A549 (cell line): ENCODE data around the gene RNASE2. TPM values are rescaled to one million over a fixed set of nuclear protein-coding genes. Genes with fewer than 3 reads are reported as not detected.
"Not testable (repeated sequence)": the region's sequence is repeated elsewhere in the genome, so short reads cannot be mapped to it uniquely, and the experiment has no call there.

Experiments used
- ATAC-seq, 2 experiments: fragments of 200-7000 bp in 1 of 2; fragments of >200 bp in 1 of 2; cut with Nextera tagmentation in 1 of 2; cut with Tn5 transposase in 1 of 2; 3 replicates each; pipeline versions ENCODE4 v1.8.0 to v1.9.1; 2018 to 2020; ENCODE audit warnings: mild to moderate bottlenecking in 1 of 2, moderate library complexity in 1 of 2
- CTCF ChIA-PET: fragments of 300-600 bp; sonication (Branson Sonifier 250); formaldehyde crosslinking; extraction: SDS; loops from one replicate; lab custom pipeline; 2021; ENCODE audit warnings: antibody characterized with exemption, inconsistent platforms; lab: Yijun Ruan, JAX
- POLR2A ChIA-PET: fragments of 350-600 bp; formaldehyde crosslinking; extraction: SDS; loops from one replicate; lab custom pipeline; 2021; ENCODE audit warnings: antibody characterized with exemption, inconsistent platforms; lab: Yijun Ruan, JAX
- DNase-seq, 2 experiments: peaks; one replicate each; pipeline versions ENCODE4 v3.0.0 to v3.0.0-alpha.2; 2011 to 2016; ENCODE audit warnings: low read depth in 1 of 2, low spot score in 1 of 2
- FAIRE-seq: peaks from 2 replicates; lab custom pipeline; 2011; peaks lifted over from hg19 to GRCh38; lab: Jason Lieb, UNC
- H3K27ac ChIP-seq, 2 experiments: fragments of >200 bp; sonication (Bioruptor Twin); formaldehyde crosslinking; 3 replicates each; pipeline ENCODE4 v1.5.1; 2016 to 2017
- H3K4me1 ChIP-seq: fragments of >200 bp; sonication (Bioruptor Twin); formaldehyde crosslinking; 3 replicates; pipeline ENCODE4 v1.6.1; 2016
- H3K4me2 ChIP-seq: fragments of >200 bp; sonication (Bioruptor Twin); formaldehyde crosslinking; 3 replicates; pipeline ENCODE4 v1.6.1; 2016
- H3K4me3 ChIP-seq: fragments of >200 bp; sonication (Bioruptor Twin); formaldehyde crosslinking; 3 replicates; pipeline ENCODE4 v1.5.1; 2016
- H3K9me3 ChIP-seq: fragments of >200 bp; sonication (Bioruptor Twin); formaldehyde crosslinking; 3 replicates; pipeline ENCODE4 v1.6.1; 2016
- CHD2 ChIP-seq: fragments of 150-350 bp; IDR thresholded peaks from 2 replicates; pipeline ENCODE4 v1.6.1; 2014; ENCODE audit warnings: low read length; ENCODE audit not compliant: partially characterized antibody
- ELK1 ChIP-seq: fragments of 150-350 bp; IDR thresholded peaks from 2 replicates; pipeline ENCODE4 v1.6.1; 2014; ENCODE audit warnings: low read depth, mild to moderate bottlenecking, low read length
- FOSB ChIP-seq: fragments of 250-450 bp; sonication (Bioruptor Pico); IDR thresholded peaks from 2 replicates; pipeline ENCODE4 v1.5.0; 2020; ENCODE audit warnings: mild to moderate bottlenecking, moderate library complexity
- FOSL2 ChIP-seq, 2 experiments: fragments of 450-650 bp in 1 of 2; fragments of >200 bp in 1 of 2; sonication (Bioruptor Twin) in 1 of 2; formaldehyde crosslinking; IDR thresholded peaks; 2 replicates each; pipeline versions ENCODE4 v1.5.0 to v1.6.1; 2016 to 2020; ENCODE audit warnings: mild to moderate bottlenecking in 1 of 2, moderate library complexity in 1 of 2
- FOXS1 ChIP-seq: fragments of 250-450 bp; sonication (Bioruptor Pico); IDR thresholded peaks from 2 replicates; pipeline ENCODE4 v1.5.0; 2020; ENCODE audit warnings: mild to moderate bottlenecking, moderate library complexity
- HOXB13 ChIP-seq: fragments of 250-450 bp; sonication (Bioruptor Pico); IDR thresholded peaks from 2 replicates; pipeline ENCODE4 v1.5.0; 2020; ENCODE audit warnings: low read depth, mild to moderate bottlenecking, moderate library complexity
- HOXB5 ChIP-seq: fragments of 250-450 bp; sonication (Bioruptor Pico); IDR thresholded peaks from 2 replicates; pipeline ENCODE4 v1.5.0; 2020; ENCODE audit warnings: mild to moderate bottlenecking, moderate library complexity
- JUNB ChIP-seq: fragments of >200 bp; sonication (Bioruptor Twin); formaldehyde crosslinking; IDR thresholded peaks from 2 replicates; pipeline ENCODE4 v1.6.1; 2016
- MAFK ChIP-seq: fragments of 450-650 bp; IDR thresholded peaks from 2 replicates; pipeline ENCODE4 v1.6.1; 2014; ENCODE audit not compliant: partially characterized antibody
- MAZ ChIP-seq: fragments of 150-350 bp; IDR thresholded peaks from 2 replicates; pipeline ENCODE4 v1.6.1; 2014; ENCODE audit warnings: antibody characterized with exemption, low read depth, low read length, borderline replicate concordance
- NPAS2 ChIP-seq: fragments of 250-450 bp; sonication (Bioruptor Pico); IDR thresholded peaks from 2 replicates; pipeline ENCODE4 v1.8.0; 2022; ENCODE audit warnings: mild to moderate bottlenecking, moderate library complexity, borderline replicate concordance
- PHF8 ChIP-seq: fragments of 200-600 bp; sonication (generic); IDR thresholded peaks from 2 replicates; pipeline ENCODE4 v1.6.1; 2016; ENCODE audit warnings: low read depth, mild to moderate bottlenecking, antibody characterized with exemption, moderate library complexity, borderline replicate concordance
- RNF2 ChIP-seq: fragments of 200-600 bp; sonication (generic); IDR thresholded peaks from 2 replicates; pipeline ENCODE4 v1.6.1; 2016; ENCODE audit warnings: low read depth, mild to moderate bottlenecking, antibody characterized with exemption, moderate library complexity, borderline replicate concordance
- SMC3 ChIP-seq: fragments of >200 bp; sonication (Bioruptor Twin); formaldehyde crosslinking; IDR thresholded peaks from 3 replicates; pipeline ENCODE4 v1.6.1; 2018; ENCODE audit warnings: inconsistent platforms
- TP53 ChIP-seq: fragments of 250-450 bp; sonication (Bioruptor Pico); IDR thresholded peaks from 2 replicates; pipeline ENCODE4 v1.5.0; 2021; ENCODE audit warnings: mild to moderate bottlenecking, moderate library complexity
- ZNF302 ChIP-seq: fragments of 250-450 bp; sonication (Bioruptor Pico); IDR thresholded peaks from 2 replicates; pipeline ENCODE4 v1.9.0; 2021; ENCODE audit warnings: inconsistent platforms, mild to moderate bottlenecking, moderate library complexity
- ZSCAN20 ChIP-seq: fragments of 250-450 bp; sonication (Bioruptor Pico); IDR thresholded peaks from 2 replicates; pipeline ENCODE4 v1.8.0; 2022; ENCODE audit warnings: mild to moderate bottlenecking, moderate library complexity
- WGBS: methylation state at CpG from one replicate; pipeline ENCODE4 v1.1.6; 2017; ENCODE audit errors: missing lambda C conversion rate; 5-methylcytosine and 5-hydroxymethylcytosine counted together
- polyA minus RNA-seq: library from RNA; depleted of rRNA, polyadenylated mRNA; stranded (reverse); fragments of >200 nt; gene quantifications from 2 replicates; pipeline ENCODE4 v1.2.3, GENCODE V29; 2011; rRNA and poly(A)+ RNA removed
- polyA plus RNA-seq, 4 experiments: library from polyadenylated mRNA; depleted of rRNA in 3 of 4; stranded (reverse); fragments of >200 nt; fragmentation: RNase III in 1 of 4; extraction: RNeasy Plus Mini Kit Qiagen cat#74134 plus additional on column Dnase treatment in 1 of 4; gene quantifications; 2 replicates in 3 of 4; 3 replicates in 1 of 4; pipeline ENCODE4 v1.2.3, GENCODE V29; 2011 to 2017

RNASE2 gene
- not detected in 2 replicates for polyA plus RNA-seq (2011; rRNA removed)
- not detected in 2 replicates for polyA plus RNA-seq (2012; cell fraction: cytosol; rRNA removed)
- not detected in 2 replicates for polyA plus RNA-seq (2012; cell fraction: nucleus; rRNA removed)
- polyA plus RNA-seq (2017; fragmentation: RNase III; extraction: RNeasy Plus Mini Kit Qiagen cat#74134 plus additional on column Dnase treatment) = not detected in 3 replicates
- polyA minus RNA-seq = not detected in 2 replicates

DNA sequence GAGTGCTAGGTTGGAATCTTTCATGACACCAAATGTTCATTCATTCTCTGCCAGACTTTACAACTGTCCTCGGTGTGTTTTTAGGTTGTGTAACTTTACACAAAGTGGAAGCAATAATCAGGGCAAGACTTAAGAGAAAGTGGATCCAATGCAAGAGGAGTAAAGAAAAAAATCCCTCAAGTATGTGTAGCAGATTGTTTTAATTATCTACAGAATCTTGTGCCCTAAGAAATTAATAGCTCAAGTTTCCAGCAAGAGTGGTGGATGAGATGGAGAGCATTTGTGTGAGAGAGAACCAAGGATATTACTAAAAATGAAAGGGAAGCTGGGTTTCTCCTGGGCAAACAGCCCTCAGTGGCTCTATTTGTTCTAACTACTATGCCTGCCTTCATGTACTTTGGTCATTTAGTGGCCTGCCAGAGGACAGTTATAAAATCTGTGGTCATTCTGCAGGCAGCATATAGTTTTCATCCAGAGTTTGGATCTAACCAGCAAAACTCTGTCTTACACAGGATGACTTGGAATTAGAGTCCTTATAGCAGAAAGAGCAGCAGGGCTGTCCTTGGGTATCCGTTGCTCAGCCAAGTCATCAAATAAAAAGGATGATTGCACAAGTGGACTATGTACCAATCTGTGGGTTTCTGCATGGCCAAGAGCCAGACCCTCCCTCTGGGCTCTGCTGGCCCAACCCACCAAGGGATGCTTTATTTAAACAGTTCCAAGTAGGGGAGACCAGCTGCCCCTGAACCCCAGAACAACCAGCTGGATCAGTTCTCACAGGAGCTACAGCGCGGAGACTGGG lies at the start of gene RNASE2:
TSS of gene RNASE2 (plus strand) at position 752 of the 802 bp plus-strand sequence. CDS start 285 bp downstream, outside the sequence.
- FAIRE-seq, H3K4me1 ChIP-seq, H3K4me3 ChIP-seq, H3K9me3 ChIP-seq, ATAC-seq, DNase-seq, H3K4me2 ChIP-seq, POLR2A ChIA-PET, CTCF ChIA-PET, H3K27ac ChIP-seq: not testable (repeated sequence)
- 49% methylated on average over 4 of the region's 4 CpGs for WGBS

GRCh38 chr14:20905676-20906075 lies 49.6 kb upstream of the RNASE2 start:
- Histone ChIP-seq H3K4me3 (no peak overlapping the region), H3K9me3 (no peaks in the 10 kb centered on the region), H3K4me1 (no peaks in the 10 kb centered on the region), H3K27ac (no peak overlapping the region), H3K4me2 (no peak overlapping the region)
- ATAC-seq = no peak
- ChIA-PET CTCF (interaction anchor here (3.8 kb wide), 1 partner anchor 65 kb away, joined by 11 read pairs; no protein-coding TSS in a partner anchor), POLR2A (no interaction called here)
- TF ChIP-seq CHD2 (no peak), FOSB (CRISPR knock-in tag) (no peak), PHF8 (no peak), SMC3 (no peak), ZNF302 (CRISPR knock-in tag) (no peak), HOXB13 (no peak), FOSL2 (IDR thresholded peaks at IDR 0.05) (no peak), FOSL2 (CRISPR knock-in tag; IDR thresholded peaks at IDR 0.05) (no peak), MAZ (no peak), JUNB (no peak), TP53 (CRISPR knock-in tag) (no peak), ELK1 (no peak), ZSCAN20 (CRISPR knock-in tag) (no peak), FOXS1 (CRISPR knock-in tag) (no peak)
- WGBS = 63% methylated on average over 2 of the region's 2 CpGs
- no peak for DNase-seq
- FAIRE-seq = no peak

- no peak for DNase-seq
- 64% methylated on average over 1 of the region's 1 CpG for WGBS
- H3K9me3 ChIP-seq = no peaks in the 10 kb centered on the region
- no peak for FAIRE-seq
- no peak overlapping the region for H3K4me2 ChIP-seq
- no peaks in the 10 kb centered on the region for H3K4me1 ChIP-seq
- H3K27ac ChIP-seq = no peak overlapping the region
- no peak for ATAC-seq
- POLR2A ChIA-PET = no interaction called here
- H3K4me3 ChIP-seq = no peak overlapping the region
- TF ChIP-seq FOSL2 (IDR thresholded peaks at IDR 0.05) (no peak), FOSL2 (CRISPR knock-in tag; IDR thresholded peaks at IDR 0.05) (no peak), RNF2 (no peak), NPAS2 (CRISPR knock-in tag) (no peak), HOXB5 (CRISPR knock-in tag) (no peak), MAFK (no peak), ZSCAN20 (CRISPR knock-in tag) (no peak)
- TF ChIP-seq, all 56 proteins: peak for 0
- CTCF ChIA-PET = interaction anchor here (1.2 kb wide), 1 partner anchor 66 kb away, joined by 3 read pairs; no protein-coding TSS in a partner anchor
These were observed 48.1 kb upstream of the RNASE2 start for GRCh38 chr14:20907214-20907613.

DNA sequence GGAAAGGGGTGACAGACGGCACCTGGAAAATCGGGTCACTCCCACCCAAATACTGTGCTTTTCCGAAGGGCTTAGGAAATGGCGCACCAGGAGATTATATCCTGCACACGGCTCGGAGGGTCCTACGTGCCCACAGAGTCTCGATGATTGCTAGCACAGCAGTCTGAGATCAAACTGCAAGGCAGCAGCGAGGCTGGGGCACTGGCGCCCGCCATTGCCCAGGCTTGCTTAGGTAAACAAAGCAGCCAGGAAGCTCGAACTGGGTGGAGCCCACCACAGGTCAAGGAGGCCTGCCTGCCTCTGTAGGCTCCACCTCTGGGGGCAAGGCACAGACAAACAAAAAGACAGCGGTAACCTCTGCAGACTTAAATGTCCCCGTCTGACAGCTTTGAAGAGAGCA lies 44.5 kb upstream of the RNASE2 start:
- CTCF ChIA-PET, DNase-seq, H3K4me3 ChIP-seq, H3K27ac ChIP-seq, POLR2A ChIA-PET, H3K9me3 ChIP-seq, H3K4me1 ChIP-seq, ATAC-seq, FAIRE-seq, H3K4me2 ChIP-seq: not testable (repeated sequence)
- 35% methylated on average over 10 of the region's 14 CpGs for WGBS
